ENCODE data around the gene PSME4. TPM values are rescaled to one million over a fixed set of nuclear protein-coding genes. Genes with fewer than 3 reads are reported as not detected.

PSME4 gene
- total and polyA plus RNA-seq, 2 experiments from 2014 or later: 44.7 to 98.6 TPM

DNA sequence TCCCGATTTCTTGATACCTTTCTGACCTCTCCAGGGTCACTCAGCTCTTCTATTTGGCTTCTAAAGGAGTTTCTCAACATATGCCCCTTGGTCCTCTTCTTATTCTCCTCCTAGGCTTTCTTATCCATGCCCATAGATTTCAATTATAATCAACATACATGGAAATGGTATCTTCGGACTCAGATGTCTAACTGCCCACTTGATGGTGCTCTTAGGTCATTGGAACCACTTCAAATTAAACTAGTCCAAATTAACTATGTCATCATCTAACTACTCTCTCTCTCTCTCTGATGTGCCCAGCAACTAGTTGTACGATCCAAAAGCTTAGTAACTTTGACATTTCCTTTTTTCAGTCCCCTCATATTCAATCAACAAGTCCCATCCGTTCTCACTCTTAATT, 67.8 kb downstream of the PSME4 start:
- Mint-ChIP-seq H3K36me3 (ENCODE audit: low read depth) (peaks cover 71% of the 10 kb centered on the region), H3K4me3 (no peak overlapping the region), H3K27me3 (ENCODE audit: insufficient read depth, low read depth, poor library complexity) (peaks cover 4% of the 10 kb centered on the region), H3K27ac (no peak overlapping the region), H3K9me3 (no peaks in the 10 kb centered on the region), H3K4me1 (peaks cover 7% of the 10 kb centered on the region; the same call in 1 of the 3 replicates)
- Histone ChIP-seq H3K36me3 (ENCODE audit: insufficient read depth) (peaks cover 61% of the 10 kb centered on the region), H4K20me1 (replicated peaks; ENCODE audit: insufficient read depth) (peaks cover 7% of the 10 kb centered on the region; the same call in 1 of the 2 replicates), H2AFZ (no peak overlapping the region), H3F3A (replicated peaks; ENCODE audit: low read depth) (no peaks in the 10 kb centered on the region), H3K27me3 (ENCODE audit: insufficient read depth) (no peaks in the 10 kb centered on the region), H3K4me2 (no peak overlapping the region), H3K27ac (ENCODE audit: low read depth) (no peak overlapping the region), H3K4me1 (ENCODE audit: insufficient read depth) (no peaks in the 10 kb centered on the region), H3K79me2 (replicated peaks; ENCODE audit: insufficient read depth) (no peaks in the 10 kb centered on the region), H3K9me2 (ENCODE audit: insufficient read depth) (no peaks in the 10 kb centered on the region), H3K4me3 (no peak overlapping the region)
- no peak for ATAC-seq
- TF ChIP-seq, protein P1, sequence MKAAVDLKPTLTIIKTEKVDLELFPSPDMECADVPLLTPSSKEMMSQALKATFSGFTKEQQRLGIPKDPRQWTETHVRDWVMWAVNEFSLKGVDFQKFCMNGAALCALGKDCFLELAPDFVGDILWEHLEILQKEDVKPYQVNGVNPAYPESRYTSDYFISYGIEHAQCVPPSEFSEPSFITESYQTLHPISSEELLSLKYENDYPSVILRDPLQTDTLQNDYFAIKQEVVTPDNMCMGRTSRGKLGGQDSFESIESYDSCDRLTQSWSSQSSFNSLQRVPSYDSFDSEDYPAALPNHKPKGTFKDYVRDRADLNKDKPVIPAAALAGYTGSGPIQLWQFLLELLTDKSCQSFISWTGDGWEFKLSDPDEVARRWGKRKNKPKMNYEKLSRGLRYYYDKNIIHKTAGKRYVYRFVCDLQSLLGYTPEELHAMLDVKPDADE (IDR thresholded peaks at IDR 0.05): no peak
- TF ChIP-seq ZNF114 (CRISPR knock-in tag; IDR thresholded peaks at IDR 0.05): no peak
- TF ChIP-seq EZH2 (IDR thresholded peaks at IDR 0.05; ENCODE audit: low read depth, unreplicated experiment): no peak
- TF ChIP-seq EZH2phosphoT487 (IDR thresholded peaks at IDR 0.05; ENCODE audit: unreplicated experiment): no peak
- TF ChIP-seq, protein P2, sequence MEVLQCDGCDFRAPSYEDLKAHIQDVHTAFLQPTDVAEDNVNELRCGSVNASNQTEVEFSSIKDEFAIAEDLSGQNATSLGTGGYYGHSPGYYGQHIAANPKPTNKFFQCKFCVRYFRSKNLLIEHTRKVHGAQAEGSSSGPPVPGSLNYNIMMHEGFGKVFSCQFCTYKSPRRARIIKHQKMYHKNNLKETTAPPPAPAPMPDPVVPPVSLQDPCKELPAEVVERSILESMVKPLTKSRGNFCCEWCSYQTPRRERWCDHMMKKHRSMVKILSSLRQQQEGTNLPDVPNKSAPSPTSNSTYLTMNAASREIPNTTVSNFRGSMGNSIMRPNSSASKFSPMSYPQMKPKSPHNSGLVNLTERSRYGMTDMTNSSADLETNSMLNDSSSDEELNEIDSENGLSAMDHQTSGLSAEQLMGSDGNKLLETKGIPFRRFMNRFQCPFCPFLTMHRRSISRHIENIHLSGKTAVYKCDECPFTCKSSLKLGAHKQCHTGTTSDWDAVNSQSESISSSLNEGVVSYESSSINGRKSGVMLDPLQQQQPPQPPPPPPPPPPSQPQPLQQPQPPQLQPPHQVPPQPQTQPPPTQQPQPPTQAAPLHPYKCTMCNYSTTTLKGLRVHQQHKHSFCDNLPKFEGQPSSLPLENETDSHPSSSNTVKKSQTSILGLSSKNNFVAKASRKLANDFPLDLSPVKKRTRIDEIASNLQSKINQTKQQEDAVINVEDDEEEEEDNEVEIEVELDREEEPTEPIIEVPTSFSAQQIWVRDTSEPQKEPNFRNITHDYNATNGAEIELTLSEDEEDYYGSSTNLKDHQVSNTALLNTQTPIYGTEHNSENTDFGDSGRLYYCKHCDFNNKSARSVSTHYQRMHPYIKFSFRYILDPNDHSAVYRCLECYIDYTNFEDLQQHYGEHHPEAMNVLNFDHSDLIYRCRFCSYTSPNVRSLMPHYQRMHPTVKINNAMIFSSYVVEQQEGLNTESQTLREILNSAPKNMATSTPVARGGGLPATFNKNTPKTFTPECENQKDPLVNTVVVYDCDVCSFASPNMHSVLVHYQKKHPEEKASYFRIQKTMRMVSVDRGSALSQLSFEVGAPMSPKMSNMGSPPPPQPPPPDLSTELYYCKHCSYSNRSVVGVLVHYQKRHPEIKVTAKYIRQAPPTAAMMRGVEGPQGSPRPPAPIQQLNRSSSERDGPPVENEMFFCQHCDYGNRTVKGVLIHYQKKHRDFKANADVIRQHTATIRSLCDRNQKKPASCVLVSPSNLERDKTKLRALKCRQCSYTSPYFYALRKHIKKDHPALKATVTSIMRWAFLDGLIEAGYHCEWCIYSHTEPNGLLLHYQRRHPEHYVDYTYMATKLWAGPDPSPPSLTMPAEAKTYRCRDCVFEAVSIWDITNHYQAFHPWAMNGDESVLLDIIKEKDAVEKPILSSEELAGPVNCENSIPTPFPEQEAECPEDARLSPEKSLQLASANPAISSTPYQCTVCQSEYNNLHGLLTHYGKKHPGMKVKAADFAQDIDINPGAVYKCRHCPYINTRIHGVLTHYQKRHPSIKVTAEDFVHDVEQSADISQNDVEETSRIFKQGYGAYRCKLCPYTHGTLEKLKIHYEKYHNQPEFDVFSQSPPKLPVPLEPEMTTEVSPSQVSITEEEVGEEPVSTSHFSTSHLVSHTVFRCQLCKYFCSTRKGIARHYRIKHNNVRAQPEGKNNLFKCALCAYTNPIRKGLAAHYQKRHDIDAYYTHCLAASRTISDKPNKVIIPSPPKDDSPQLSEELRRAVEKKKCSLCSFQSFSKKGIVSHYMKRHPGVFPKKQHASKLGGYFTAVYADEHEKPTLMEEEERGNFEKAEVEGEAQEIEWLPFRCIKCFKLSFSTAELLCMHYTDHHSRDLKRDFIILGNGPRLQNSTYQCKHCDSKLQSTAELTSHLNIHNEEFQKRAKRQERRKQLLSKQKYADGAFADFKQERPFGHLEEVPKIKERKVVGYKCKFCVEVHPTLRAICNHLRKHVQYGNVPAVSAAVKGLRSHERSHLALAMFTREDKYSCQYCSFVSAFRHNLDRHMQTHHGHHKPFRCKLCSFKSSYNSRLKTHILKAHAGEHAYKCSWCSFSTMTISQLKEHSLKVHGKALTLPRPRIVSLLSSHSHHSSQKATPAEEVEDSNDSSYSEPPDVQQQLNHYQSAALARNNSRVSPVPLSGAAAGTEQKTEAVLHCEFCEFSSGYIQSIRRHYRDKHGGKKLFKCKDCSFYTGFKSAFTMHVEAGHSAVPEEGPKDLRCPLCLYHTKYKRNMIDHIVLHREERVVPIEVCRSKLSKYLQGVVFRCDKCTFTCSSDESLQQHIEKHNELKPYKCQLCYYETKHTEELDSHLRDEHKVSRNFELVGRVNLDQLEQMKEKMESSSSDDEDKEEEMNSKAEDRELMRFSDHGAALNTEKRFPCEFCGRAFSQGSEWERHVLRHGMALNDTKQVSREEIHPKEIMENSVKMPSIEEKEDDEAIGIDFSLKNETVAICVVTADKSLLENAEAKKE (CRISPR knock-in tag; IDR thresholded peaks at IDR 0.05): no peak
- no peak for TF ChIP-seq ZNF331 (CRISPR knock-in tag; IDR thresholded peaks at IDR 0.05; ENCODE audit: low read depth)
- no peak for TF ChIP-seq STAT1 (IDR thresholded peaks at IDR 0.05; ENCODE audit: unreplicated experiment)
- no peak for TF ChIP-seq NANOG (IDR thresholded peaks at IDR 0.05; ENCODE audit: borderline replicate concordance)
- TF ChIP-seq CREB1 (CRISPR knock-in tag; IDR thresholded peaks at IDR 0.05; ENCODE audit: low read depth): no peak
- TF ChIP-seq, protein P3, sequence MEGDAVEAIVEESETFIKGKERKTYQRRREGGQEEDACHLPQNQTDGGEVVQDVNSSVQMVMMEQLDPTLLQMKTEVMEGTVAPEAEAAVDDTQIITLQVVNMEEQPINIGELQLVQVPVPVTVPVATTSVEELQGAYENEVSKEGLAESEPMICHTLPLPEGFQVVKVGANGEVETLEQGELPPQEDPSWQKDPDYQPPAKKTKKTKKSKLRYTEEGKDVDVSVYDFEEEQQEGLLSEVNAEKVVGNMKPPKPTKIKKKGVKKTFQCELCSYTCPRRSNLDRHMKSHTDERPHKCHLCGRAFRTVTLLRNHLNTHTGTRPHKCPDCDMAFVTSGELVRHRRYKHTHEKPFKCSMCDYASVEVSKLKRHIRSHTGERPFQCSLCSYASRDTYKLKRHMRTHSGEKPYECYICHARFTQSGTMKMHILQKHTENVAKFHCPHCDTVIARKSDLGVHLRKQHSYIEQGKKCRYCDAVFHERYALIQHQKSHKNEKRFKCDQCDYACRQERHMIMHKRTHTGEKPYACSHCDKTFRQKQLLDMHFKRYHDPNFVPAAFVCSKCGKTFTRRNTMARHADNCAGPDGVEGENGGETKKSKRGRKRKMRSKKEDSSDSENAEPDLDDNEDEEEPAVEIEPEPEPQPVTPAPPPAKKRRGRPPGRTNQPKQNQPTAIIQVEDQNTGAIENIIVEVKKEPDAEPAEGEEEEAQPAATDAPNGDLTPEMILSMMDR (conservative IDR thresholded peaks at IDR 0.05; ENCODE audit: low read depth in 2 of 2): no peak
- TF ChIP-seq, protein P4, sequence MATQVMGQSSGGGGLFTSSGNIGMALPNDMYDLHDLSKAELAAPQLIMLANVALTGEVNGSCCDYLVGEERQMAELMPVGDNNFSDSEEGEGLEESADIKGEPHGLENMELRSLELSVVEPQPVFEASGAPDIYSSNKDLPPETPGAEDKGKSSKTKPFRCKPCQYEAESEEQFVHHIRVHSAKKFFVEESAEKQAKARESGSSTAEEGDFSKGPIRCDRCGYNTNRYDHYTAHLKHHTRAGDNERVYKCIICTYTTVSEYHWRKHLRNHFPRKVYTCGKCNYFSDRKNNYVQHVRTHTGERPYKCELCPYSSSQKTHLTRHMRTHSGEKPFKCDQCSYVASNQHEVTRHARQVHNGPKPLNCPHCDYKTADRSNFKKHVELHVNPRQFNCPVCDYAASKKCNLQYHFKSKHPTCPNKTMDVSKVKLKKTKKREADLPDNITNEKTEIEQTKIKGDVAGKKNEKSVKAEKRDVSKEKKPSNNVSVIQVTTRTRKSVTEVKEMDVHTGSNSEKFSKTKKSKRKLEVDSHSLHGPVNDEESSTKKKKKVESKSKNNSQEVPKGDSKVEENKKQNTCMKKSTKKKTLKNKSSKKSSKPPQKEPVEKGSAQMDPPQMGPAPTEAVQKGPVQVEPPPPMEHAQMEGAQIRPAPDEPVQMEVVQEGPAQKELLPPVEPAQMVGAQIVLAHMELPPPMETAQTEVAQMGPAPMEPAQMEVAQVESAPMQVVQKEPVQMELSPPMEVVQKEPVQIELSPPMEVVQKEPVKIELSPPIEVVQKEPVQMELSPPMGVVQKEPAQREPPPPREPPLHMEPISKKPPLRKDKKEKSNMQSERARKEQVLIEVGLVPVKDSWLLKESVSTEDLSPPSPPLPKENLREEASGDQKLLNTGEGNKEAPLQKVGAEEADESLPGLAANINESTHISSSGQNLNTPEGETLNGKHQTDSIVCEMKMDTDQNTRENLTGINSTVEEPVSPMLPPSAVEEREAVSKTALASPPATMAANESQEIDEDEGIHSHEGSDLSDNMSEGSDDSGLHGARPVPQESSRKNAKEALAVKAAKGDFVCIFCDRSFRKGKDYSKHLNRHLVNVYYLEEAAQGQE (IDR thresholded peaks at IDR 0.05; ENCODE audit: unreplicated experiment): no peak
- TF ChIP-seq POLR2AphosphoS5 (IDR thresholded peaks at IDR 0.05; ENCODE audit: low read depth): no peak
- no peak for TF ChIP-seq JUNB (IDR thresholded peaks at IDR 0.05; ENCODE audit: unreplicated experiment)
- no peak for DNase-seq (ENCODE audit: low spot score)

All from GM23338 (cell line).